ENCODE data around the gene APOD.
A peak's percentile ranks its signal among the peaks of the same experiment; 100 is the strongest.

The APOD gene

DNA sequence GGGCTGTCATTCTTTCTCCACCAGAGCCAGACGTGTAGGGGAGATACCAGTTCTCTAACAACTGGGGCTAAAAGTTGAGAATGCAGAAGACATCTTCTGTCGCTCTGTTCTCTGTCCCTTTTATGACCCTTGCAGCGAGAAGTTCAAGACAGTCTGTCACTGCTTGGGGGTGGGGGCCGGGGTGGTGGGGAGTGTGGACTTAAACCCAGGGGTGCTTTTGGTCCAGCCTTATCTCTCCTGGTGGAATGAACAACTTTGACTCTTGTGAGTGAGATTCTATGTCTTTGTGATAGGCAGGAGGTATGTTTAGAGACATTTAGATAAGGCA is 767 bp upstream of the APOD start:
- DNase-seq, result no peak

DNA sequence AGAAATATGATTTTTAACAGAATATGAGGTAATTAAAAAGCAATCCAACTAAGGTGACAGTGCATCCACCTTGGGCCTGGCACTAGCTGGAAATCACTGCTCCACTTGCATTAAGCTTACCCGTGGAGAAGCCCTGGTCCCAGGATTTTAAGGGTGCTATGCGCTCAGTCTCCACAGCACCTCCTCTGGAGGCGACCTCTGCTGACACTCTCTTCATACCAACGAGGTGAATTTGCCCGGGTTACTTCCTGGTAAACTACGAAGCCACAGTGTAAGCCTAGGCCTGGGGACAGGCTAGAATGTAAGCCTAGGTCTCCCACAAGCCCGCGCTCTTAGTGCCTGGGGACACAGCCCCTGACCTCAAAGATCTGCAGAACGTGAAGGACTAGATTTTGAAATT is 793 bp downstream of the APOD start:
- DNase-seq, result no peak

GRCh38 chr3:195580744-195581443 is 2.8 kb downstream of the APOD start:
- DNase-seq, result no peak

DNA sequence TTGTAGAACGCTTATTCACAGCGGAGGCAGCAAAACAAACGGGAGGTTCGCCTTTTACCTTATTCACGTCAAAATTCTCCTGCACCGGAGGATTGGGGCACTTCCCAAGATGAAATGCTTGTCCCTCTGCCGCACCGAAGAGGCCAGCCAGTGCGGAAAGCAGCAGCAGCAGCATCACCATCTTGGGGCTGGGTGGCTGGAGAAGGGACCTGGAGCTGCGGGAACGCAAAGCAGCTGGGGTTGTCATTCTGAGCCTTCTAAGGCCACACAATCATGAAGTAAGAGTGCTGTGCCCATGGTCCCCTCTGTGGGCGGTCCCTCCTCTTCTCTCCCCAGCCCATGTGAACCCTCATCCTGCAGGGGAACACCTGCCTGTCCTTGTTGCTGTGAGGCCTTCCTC is 4.5 kb downstream of the APOD start:
- DNase-seq, result no peak

DNA sequence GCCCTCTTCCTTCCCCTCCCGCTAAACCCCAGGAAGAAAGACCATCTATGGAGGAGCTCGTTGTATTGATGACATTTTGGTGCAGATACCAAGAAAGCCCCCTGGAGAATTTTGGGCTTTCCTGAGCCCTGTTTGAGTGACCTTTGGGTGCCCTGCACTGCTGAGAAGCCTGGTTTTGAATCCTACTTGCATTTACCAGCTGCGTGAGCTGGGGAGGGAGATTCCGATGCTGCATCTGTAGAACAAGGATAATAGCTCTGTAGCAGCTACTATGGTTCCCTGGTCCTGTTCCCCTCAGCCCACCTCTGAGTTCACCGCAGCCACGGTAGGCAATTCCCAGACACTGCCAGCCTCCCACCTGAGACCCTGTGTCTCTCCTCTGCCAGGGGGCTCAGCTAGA is 5.2 kb downstream of the APOD start:
- no peak for DNase-seq

DNA sequence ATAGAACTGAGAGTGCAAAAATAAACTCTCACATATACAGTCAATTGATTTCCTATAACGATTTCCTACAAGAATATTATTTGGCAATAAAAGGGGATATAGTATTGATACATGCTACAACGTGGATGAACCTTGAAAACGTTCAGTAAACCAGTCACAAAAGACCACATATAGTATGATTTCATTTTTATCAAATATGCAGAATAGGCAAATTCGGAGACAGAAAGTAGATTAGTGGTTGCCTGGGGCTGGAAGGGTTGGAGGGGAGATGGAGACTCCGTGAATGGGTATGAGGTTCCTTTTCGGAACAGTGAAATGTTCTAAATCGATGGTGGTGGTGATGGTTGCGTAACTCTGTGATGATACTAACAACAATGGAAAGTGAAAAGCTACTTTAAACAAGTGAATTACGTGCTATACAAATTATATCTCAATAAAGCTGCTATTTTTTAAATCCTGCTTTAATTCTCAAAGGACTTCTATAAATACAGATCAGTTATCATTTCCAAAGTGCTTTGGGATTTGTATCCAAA is 6.0 kb downstream of the APOD start:
- no peak for DNase-seq

DNA sequence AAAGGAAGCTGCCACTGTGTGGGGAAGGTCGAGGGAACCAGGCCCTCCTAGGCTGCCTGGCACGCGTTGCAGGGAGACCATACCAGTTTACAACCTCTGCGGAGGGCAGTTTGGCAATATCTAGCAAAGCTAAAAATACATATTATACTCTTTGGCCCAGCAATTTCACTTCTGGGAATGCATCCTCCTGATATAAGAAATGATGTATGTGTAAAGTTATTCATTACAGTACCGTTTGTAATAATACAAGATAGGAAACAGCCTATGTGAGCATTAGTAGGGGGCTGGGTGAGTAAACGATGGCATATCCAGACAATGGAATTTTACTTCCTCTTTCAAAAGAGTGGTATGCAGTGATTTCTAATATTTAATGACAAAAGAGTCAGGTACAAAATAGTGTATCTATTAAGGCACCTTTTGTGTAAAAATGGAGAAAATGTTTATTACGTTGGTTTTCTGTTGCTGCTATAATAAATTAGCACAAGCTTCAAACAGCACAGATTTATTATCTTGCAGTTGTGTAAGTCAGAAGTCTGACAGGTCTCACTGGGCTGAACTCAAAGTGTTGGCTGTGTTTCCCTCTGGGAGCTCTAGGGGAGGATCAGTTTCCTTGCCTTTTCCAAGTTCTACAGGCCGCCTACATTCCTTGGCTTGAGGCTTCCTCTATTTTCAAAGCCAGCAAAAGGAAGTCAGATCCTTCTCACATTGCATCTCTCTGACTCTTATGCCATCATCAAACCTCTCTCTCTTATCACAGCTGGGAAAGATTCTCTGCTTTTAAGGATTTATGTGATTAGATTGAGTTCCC is 9.0 kb downstream of the APOD start:
- DNase-seq, result no peak

DNA sequence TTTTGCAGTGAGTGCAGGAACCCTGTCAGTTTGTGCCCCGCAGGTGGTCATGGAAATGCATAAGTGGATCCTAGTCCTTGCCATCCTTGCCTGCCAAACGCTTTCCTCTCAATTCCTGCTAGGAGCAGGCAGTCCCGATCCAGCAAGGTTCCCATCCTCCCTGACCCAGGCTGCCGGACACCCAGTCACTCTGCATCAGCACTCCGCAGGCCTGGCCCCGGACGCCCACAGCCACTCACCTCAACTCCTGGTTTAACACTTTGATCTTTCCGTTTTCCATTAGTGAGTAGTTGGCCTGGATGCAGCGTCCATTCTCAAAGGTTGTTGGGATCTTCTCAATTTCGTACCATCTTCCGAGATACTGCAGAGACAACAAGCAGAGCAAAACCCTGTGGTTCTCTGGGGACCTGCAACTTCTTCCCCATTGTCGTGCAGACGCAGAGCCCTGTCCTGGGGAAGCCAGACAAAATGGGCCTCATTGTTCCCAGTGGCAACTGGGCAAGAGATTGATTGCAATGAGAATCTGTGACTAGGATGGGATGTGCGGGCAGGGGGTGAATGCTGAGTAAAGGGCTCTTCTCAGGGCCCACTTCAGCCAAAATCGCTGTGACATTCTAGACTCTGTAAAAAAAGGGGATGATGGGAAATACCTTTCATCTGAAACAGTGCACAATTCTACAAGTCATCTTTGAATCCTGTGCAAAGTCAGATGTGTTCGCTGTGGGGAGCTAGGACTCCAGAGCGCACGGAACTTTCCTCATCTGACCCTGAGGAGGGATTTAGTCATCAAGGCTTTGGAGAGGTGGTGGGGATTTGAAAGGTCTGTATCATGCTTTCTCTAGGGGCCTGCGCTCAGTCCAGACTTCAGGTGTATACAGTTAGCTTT is 9.9 kb downstream of the APOD start:
- no peak for DNase-seq

- no peak for DNase-seq
These were observed 12.4 kb downstream of the APOD start for GRCh38 chr3:195571361-195571760.

- no peak for DNase-seq
These were observed 12.8 kb downstream of the APOD start for GRCh38 chr3:195570912-195571311.

- no peak for DNase-seq
These were observed 13.4 kb downstream of the APOD start for GRCh38 chr3:195570344-195570743.

DNA sequence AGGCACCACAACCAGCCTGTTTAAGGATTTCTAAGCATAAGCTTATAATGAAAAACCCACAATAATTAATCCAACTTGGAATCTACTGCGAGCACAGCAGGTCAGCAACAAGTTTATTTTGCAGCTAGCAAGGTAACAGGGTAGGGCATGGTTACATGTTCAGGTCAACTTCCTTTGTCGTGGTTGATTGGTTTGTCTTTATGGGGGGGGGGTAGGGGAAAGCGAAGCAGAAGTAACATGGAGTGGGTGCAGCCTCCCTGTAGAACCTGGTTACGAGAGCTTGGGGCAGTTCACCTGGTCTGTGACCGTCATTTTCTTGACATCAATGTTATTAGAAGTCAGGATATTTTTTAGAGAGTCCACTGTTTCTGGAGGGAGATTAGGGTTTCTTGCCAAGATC is 15.1 kb downstream of the APOD start:
- DNase-seq, result no peak

DNA sequence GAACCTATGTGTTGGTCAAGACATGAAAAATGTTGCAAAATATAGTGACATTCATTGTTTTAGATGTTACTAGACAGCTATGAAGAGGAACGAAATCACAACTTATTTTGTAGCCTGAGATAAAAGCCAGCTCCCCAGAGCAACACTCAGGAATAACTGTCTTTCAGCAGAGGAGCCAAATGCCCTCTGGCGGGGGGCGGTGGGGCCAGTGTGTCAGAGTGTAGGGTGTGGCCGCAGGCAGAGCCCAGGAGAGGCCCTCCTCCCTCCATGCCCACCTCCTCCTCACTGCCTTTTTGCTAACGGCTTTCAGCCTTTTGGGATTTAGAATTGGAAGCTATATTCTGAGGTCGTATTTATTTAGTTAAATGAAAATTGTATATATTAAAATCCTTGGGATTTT is 16.9 kb downstream of the APOD start:
- no peak for DNase-seq

DNA sequence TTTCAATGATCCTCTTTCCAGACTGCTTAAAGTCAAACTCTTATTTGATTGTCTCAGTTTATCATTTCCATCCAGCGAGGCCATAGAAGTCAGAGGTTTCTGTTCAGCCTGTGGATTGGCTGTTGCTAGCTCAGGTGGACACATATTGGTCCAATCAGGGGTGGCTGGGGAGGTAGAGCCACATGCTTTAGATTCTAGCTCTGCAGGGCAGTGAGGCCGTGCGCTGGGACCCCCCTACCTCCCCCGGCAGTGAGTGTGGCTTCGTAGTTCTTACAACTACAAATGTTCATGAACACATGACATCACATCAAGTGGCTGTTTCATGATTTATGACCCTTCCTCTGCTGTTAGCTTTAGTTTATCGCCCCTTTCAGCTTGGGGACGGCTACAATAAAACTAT is 18.0 kb downstream of the APOD start:
- DNase-seq, result no peak

DNA sequence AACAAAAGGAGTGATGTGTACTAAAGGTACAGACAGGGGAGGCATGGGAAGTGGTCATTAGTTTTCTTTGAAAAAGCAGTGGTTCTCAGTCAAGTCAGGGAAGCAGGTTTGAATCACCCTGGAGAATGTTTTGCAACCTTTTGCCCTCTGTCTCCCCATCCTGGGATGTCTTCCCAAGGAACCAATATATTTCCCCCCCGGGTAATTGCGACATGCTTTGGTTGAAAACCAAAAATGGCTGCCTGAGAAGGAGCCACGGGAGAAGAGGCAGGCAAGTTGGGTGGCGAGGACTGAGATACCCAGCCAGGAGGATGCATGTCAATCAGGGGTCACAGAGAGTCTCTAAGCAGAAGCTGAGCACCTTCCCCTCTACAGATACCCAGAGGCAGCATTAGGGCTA is 20.4 kb downstream of the APOD start:
- no peak for DNase-seq

DNA sequence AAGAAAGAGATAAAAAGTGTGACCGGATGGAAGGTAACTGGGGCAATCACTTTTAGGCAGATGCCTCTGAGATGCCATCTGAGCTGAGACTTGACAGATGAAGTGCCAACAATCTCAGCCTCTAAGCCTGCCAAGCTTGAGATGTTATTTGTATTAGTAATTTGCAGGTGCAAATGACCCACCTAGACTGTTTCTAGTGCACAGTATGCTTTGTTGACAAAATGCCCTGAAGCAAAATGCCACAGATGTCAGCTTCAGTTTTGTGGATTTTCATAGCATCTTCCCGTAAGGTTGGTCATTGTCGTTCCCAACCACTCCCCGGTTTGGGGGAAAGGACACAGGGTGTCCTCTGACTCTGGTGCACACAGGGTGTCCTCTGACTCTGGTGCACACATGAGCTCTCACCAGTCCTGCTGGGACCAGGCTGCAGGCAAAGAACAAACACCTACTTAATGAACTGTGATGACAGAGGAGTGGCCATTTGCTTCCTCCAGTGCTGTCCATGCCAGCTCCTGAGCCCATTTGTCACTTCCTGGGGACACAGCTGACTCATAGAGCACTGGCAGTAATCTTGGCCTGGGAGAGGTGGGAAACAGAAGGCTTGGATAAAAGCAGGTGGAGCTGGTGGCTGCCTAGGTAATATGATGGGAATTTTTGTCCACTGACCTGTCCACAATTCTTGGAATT is 23.9 kb downstream of the APOD start:
- no peak for DNase-seq

DNA sequence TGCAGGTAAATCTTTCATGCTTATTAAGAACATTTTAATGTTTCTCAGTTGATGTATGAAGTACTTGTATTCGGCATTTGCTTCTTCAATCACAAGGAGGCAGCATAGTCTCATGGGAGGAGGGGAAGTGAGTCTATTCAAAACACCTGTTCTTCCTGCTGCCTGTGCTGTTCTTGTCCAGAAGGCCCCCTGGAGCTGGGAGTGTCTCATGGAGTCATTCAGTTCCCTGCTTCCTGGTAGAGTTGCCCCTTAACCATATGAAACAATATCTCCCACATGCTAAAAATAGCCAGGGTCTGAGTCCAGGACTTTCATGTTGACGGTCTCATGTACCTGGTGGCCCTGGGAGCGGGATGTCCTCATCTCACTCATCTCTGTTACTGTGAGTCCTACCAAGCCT is 25.1 kb downstream of the APOD start:
- peak; percentile 71 for DNase-seq

DNA sequence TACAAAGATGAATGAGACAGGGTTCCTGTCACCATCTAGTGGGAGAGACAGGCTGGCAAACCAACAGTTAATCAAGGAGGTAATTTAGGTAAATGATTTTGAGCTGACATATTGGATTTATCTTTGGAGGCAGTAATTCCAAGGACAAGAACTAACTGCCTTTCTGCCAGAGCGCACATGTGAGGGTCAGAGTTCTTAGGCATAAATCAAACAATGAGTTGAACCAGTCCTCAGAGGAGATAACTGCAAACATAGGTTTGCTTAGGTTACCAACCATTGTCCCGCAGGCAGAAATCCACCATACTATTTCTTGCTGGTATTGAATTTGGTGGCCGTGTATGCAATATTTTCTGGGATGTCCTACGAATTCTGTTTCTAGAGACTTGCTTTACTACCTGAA is 26.4 kb downstream of the APOD start:
- no peak for DNase-seq

DNA sequence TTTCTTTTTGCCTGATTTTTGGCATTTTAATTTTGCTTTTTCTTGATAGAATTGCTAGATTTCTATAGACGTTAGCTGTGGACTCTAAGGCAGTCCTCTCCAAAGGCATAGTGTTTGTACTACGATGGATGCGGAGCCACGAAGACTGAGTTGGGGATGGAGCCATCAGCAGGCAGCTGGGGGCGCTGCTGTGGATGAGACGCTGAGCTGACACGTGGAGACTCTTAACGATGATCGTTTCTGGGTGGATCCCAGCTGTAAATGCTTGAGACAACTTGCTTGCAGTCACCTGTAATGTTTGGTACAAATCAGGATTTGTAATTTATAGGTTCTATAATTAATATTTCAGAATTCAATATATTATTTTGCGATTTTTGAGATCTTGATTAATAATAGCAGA is 27.4 kb downstream of the APOD start:
- DNase-seq, result no peak

DNA sequence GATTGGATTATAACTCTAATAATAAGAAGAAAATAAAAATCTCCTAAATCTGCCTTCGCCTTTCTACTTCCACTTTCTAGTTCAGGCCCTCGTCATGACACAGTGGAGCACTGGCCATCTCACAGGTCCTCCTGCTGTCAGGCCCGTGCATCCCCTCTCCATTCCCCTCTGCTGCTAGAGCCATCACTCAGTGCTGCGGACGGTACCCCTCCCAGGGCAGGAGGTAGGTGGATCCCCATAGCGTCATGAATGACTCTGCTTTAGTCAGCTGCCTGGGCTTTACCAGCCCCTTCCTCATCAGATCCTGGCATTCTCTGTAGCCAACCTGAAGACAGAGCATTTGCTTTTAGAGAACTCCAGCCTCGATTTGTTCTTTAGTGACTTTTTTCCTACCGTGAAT is 28.6 kb downstream of the APOD start:
- DNase-seq, result no peak

DNA sequence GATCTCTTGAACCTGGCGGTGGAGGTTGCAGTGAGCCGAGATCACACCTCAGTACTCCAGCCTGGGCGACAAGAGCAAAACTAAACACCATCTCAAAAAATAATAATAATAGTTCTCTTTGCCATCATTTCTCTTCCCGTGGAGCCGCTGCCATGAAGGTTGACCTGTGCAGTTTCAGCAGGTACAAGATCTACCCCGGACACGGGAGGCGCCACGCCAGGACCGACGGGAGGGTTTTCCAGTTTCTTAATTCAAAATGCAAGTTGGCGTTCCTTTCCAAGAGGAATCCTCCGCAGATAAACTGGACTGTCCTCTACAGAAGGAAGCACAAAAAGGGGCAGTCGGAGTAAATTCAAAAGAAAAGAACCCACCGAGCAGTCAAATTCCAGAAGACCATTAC is 29.3 kb downstream of the APOD start:
- no peak for DNase-seq

GRCh38 chr3:195553268-195553667 is 30.5 kb downstream of the APOD start:
- no peak for DNase-seq

GRCh38 chr3:195551381-195551978 is 32.3 kb downstream of the APOD start:
- DNase-seq, result no peak

Data from NCI-H510A (cell line).